Endothelial cell of umbilical vein (primary cell): ENCODE measurements around the gene SIGMAR1. TPM values are rescaled to one million over a fixed set of nuclear protein-coding genes. Genes with fewer than 3 reads are reported as not detected.

Source experiments
- BruUV-seq: library from RNA; stranded (reverse); fragments of 400-500 nt; replicated peaks from 2 replicates; lab custom pipeline; 2021; lab: Mats Ljungman, UMichigan
- CTCF ChIA-PET: fragments of 300-600, 350-600 bp; sonication (Branson Sonifier 250); formaldehyde crosslinking; loops from one replicate; lab custom pipeline; 2021; ENCODE audit warnings: antibody characterized with exemption, inconsistent platforms; lab: Charles Lee
- POLR2A ChIA-PET: fragments of 300-600, 350-600 bp; sonication (Branson Sonifier 250); formaldehyde crosslinking; loops from one replicate; lab custom pipeline; 2021; ENCODE audit warnings: antibody characterized with exemption, inconsistent platforms; lab: Charles Lee
- DNase-seq: peaks from one replicate; pipeline ENCODE4 v3.0.0-alpha.2; 2011; ENCODE audit warnings: low read depth, low spot score
- FAIRE-seq: peaks from 2 replicates; lab custom pipeline; 2011; peaks lifted over from hg19 to GRCh38; lab: Jason Lieb, UNC
- H2AFZ ChIP-seq: 2 replicates; pipeline ENCODE4 v1.6.0; 2012; ENCODE audit warnings: low read depth, low read length, control low read depth, inconsistent platforms
- H3K27ac ChIP-seq: 2 replicates; pipeline ENCODE4 v1.5.1; 2011; ENCODE audit warnings: low read depth, mild to moderate bottlenecking, control low read depth, low read length, moderate library complexity; ENCODE audit not compliant: insufficient read depth
- H3K27me3 ChIP-seq, 2 experiments: 2 replicates each; pipeline versions ENCODE4 v1.6.0 to v1.6.1; 2011; ENCODE audit warnings: low read length in 2 of 2, mixed read lengths in 1 of 2; ENCODE audit not compliant: control insufficient read depth in 2 of 2, insufficient read depth in 2 of 2
- H3K36me3 ChIP-seq, 2 experiments: 2 replicates in 1 of 2; 3 replicates in 1 of 2; pipeline ENCODE4 v1.5.1; 2011; ENCODE audit warnings: low read length in 2 of 2, mild to moderate bottlenecking in 1 of 2, moderate library complexity in 1 of 2; ENCODE audit not compliant: control insufficient read depth in 2 of 2, insufficient read depth in 2 of 2; ENCODE audit errors: extremely low read depth in 1 of 2
- H3K4me1 ChIP-seq: 3 replicates; pipeline ENCODE4 v1.5.1; 2011; ENCODE audit warnings: mild to moderate bottlenecking, low read length; ENCODE audit not compliant: control insufficient read depth, insufficient read depth; ENCODE audit errors: extremely low read depth
- H3K4me2 ChIP-seq: 2 replicates; pipeline ENCODE4 v1.6.1; 2011; ENCODE audit warnings: low read length, control low read depth, mixed read lengths; ENCODE audit not compliant: insufficient read depth
- H3K4me3 ChIP-seq, 3 experiments: fragments of 200-600 bp in 1 of 3; sonication (generic), shearing (Covaris generic) in 1 of 3; replicated peaks in 1 of 3; 2 replicates each; pipeline ENCODE4 v1.5.1; 2011 to 2016; ENCODE audit warnings: control low read depth in 3 of 3, low read length in 3 of 3, mild to moderate bottlenecking in 2 of 3, inconsistent platforms in 1 of 3, low read depth in 1 of 3, moderate library complexity in 1 of 3; ENCODE audit not compliant: insufficient read depth in 1 of 3
- H3K79me2 ChIP-seq: 2 replicates; pipeline ENCODE4 v1.6.0; 2012; ENCODE audit warnings: low read length, inconsistent platforms; ENCODE audit not compliant: control insufficient read depth, insufficient read depth
- H3K9ac ChIP-seq: replicated peaks from 2 replicates; pipeline ENCODE3; 2011; ENCODE audit warnings: low read length, control low read depth; ENCODE audit not compliant: insufficient read depth; ENCODE audit errors: extremely low read depth
- H3K9me1 ChIP-seq: replicated peaks from 3 replicates; pipeline ENCODE4 v1.6.0; 2011; ENCODE audit warnings: mild to moderate bottlenecking, low read length; ENCODE audit not compliant: control insufficient read depth, insufficient read depth; ENCODE audit errors: extremely low read depth
- H3K9me3 ChIP-seq: replicated peaks from 2 replicates; pipeline ENCODE4 v1.5.1; 2012; ENCODE audit warnings: low read length, inconsistent platforms; ENCODE audit not compliant: control insufficient read depth, insufficient read depth
- H4K20me1 ChIP-seq: replicated peaks from 2 replicates; pipeline ENCODE3; 2011; ENCODE audit warnings: mild to moderate bottlenecking, low read length; ENCODE audit not compliant: control insufficient read depth, insufficient read depth; ENCODE audit errors: extremely low read depth
- CTCF ChIP-seq, 2 donors: IDR thresholded peaks; 1 replicate in 1 of 2; 2 replicates in 1 of 2; pipeline ENCODE4 v1.5.1; 2011; ENCODE audit warnings: low read length in 2 of 2, mild to moderate bottlenecking in 2 of 2, moderate library complexity in 2 of 2, control low read depth in 1 of 2, inconsistent platforms in 1 of 2, low read depth in 1 of 2; ENCODE audit not compliant: insufficient read depth in 1 of 2; ENCODE audit errors: extremely low read depth in 1 of 2
- EZH2 ChIP-seq: IDR thresholded peaks from 2 replicates; pipeline ENCODE4 v1.6.1; 2012; ENCODE audit warnings: borderline replicate concordance, low read depth, mild to moderate bottlenecking, moderate library complexity, low read length, inconsistent platforms; ENCODE audit not compliant: severe bottlenecking
- FOS ChIP-seq: IDR thresholded peaks from 2 replicates; pipeline ENCODE4 v1.6.1; 2011; ENCODE audit warnings: mild to moderate bottlenecking, low read length, moderate library complexity, borderline replicate concordance; ENCODE audit not compliant: insufficient read depth
- GATA2 ChIP-seq: IDR thresholded peaks from 2 replicates; pipeline ENCODE4 v1.7.0; 2011; ENCODE audit warnings: low read depth, mild to moderate bottlenecking, moderate library complexity, mixed read lengths, low read length; ENCODE audit not compliant: insufficient read length, insufficient read depth
- JUN ChIP-seq: IDR thresholded peaks from 2 replicates; pipeline ENCODE4 v1.6.1; 2011; ENCODE audit warnings: borderline replicate concordance, low read depth; ENCODE audit not compliant: insufficient read length, insufficient read depth
- MYC ChIP-seq: IDR thresholded peaks from one replicate; pipeline ENCODE4 v1.6.1; 2011; ENCODE audit warnings: mild to moderate bottlenecking, low read depth, low read length
- POLR2A ChIP-seq: IDR thresholded peaks from 2 replicates; pipeline ENCODE4 v1.6.1; 2012; ENCODE audit warnings: low read depth, mild to moderate bottlenecking, control low read depth, low read length
- POLR2AphosphoS5 ChIP-seq: IDR thresholded peaks from 2 replicates; pipeline ENCODE4 v1.6.1; 2012; ENCODE audit warnings: low read depth, mild to moderate bottlenecking, control low read depth, low read length, moderate library complexity; ENCODE audit not compliant: insufficient read depth
- dilution Hi-C: fragments of 300-500 bp; cut with MboI; formaldehyde crosslinking; loops from one replicate; pipeline ENCODE4 v1.15.0; 2019; ENCODE audit warnings: low sequenced_read_pairs; ENCODE audit not compliant: extremely low pct_ligation_motif_present
- intact Hi-C: fragments of 100-400 bp; cut with micrococcal nuclease; formaldehyde crosslinking; loops from one replicate; pipeline ENCODE4 v1.10.0; 2022
- polyA plus RNA-seq, 4 experiments: library from polyadenylated mRNA; depleted of rRNA in 3 of 4; stranded (reverse) in 3 of 4; unstranded in 1 of 4; fragments of >200 nt; gene quantifications; 2 replicates each; pipeline versions ENCODE4 v1.2.1 to v1.2.3, GENCODE V29; 2011 to 2012; ENCODE audit warnings: missing spikeins in 1 of 4
- total RNA-seq: library from RNA; stranded (reverse); gene quantifications from 2 replicates; pipeline ENCODE4 v1.2.3, GENCODE V29; 2021
- TF ChIP-seq, protein P1 (sequence below): IDR thresholded peaks from 2 replicates; pipeline ENCODE4 v1.6.1; 2011; ENCODE audit not compliant: insufficient read depth, insufficient read length

SIGMAR1 gene
- total and polyA plus RNA-seq, 2 donors (not counting 3 experiments of a cell fraction or from before 2014, with no cell fraction given): 78.4 to 81.2 TPM

- DNase-seq: no peak
- no peaks in the 10 kb centered on the region for H4K20me1 ChIP-seq
- POLR2A ChIA-PET: no interaction called here
- intact Hi-C loops: loop anchor here (1.0 kb wide), 1 partner anchor 13 kb away; no protein-coding TSS in a partner anchor
- H3K4me3 ChIP-seq: peak overlapping the region in 1 of 3 experiments; percentile 13
- TF ChIP-seq, protein P1, sequence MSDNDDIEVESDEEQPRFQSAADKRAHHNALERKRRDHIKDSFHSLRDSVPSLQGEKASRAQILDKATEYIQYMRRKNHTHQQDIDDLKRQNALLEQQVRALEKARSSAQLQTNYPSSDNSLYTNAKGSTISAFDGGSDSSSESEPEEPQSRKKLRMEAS: no peak
- TF ChIP-seq EZH2 (no peak), GATA2 (no peak), POLR2AphosphoS5 (no peak), POLR2A (no peak), MYC (no peak), CTCF (IDR thresholded peaks at IDR 0.05; ENCODE audit: extremely low read depth in 1 of 2, insufficient read depth in 1 of 2, low read depth in 1 of 2, low read length in 2 of 2) (no peak), FOS (no peak), JUN (no peak)
- no peaks in the 10 kb centered on the region for H3K9me1 ChIP-seq
- H3K9me3 ChIP-seq: no peaks in the 10 kb centered on the region
- H2AFZ ChIP-seq: peak overlapping the region; percentile 43
- BruUV-seq: no TSS peak
- no peak overlapping the region for H3K9ac ChIP-seq
- FAIRE-seq: peak; percentile 8
- peaks cover 26% of the 10 kb centered on the region for H3K4me1 ChIP-seq
- H3K27ac ChIP-seq: no peak overlapping the region
- H3K27me3 ChIP-seq: no peaks in the 10 kb centered on the region
- H3K36me3 ChIP-seq: peaks cover 0 to 14% of the 10 kb centered on the region in 2 experiments
- peak overlapping the region; percentile 44 for H3K4me2 ChIP-seq
- dilution Hi-C loops: no loop called here
- H3K79me2 ChIP-seq: peaks cover under 1% of the 10 kb centered on the region
- CTCF ChIA-PET: interaction anchor here (2.2 kb wide), 1 partner anchor 12 kb away, joined by 7 read pairs; no protein-coding TSS in a partner anchor
Measured at GRCh38 chr9:34652602-34653000, 15.0 kb upstream of the SIGMAR1 start.
